Progenitor cell of endocrine pancreas (in vitro differentiated cells): ENCODE results near the gene TRIM23. TPM values are rescaled to one million over a fixed set of nuclear protein-coding genes. Genes with fewer than 3 reads are reported as not detected.
A peak's percentile ranks its signal among the peaks of the same experiment; 100 is the strongest.

Experiments used
- DNase-seq: peaks from one replicate; pipeline ENCODE4 v3.0.0; 2021; ENCODE audit warnings: low spot score; ENCODE audit not compliant: unreplicated experiment
- H3K27ac Mint-ChIP-seq: 2 replicates; pipeline ENCODE4 v1.8.0; 2021; ENCODE audit warnings: mild to moderate bottlenecking, moderate library complexity, mixed read lengths
- H3K27me3 Mint-ChIP-seq: 2 replicates; pipeline ENCODE4 v1.8.0; 2021; ENCODE audit warnings: mixed read lengths
- H3K36me3 Mint-ChIP-seq: 2 replicates; pipeline ENCODE4 v1.8.0; 2022; ENCODE audit warnings: mixed read lengths; ENCODE audit not compliant: insufficient read depth
- H3K4me1 Mint-ChIP-seq: 2 replicates; pipeline ENCODE4 v1.8.0; 2021; ENCODE audit warnings: low read depth, mixed read lengths
- H3K4me3 Mint-ChIP-seq: 2 replicates; pipeline ENCODE4 v1.8.0; 2021; ENCODE audit warnings: low read depth, mild to moderate bottlenecking, moderate library complexity, mixed read lengths
- H3K9me3 Mint-ChIP-seq: 2 replicates; pipeline ENCODE4 v1.8.0; 2021; ENCODE audit warnings: low read depth, mixed read lengths
- CTCF ChIP-seq: fragments of 200-600 bp; sonication (generic); IDR thresholded peaks from one replicate; pipeline ENCODE4 v1.5.0; 2021; ENCODE audit warnings: antibody characterized with exemption, mild to moderate bottlenecking; ENCODE audit not compliant: unreplicated experiment
- long read RNA-seq: library from polyadenylated mRNA; unstranded; transcript quantifications from one replicate; pipeline ENCODE4 v2.0.0, GENCODE V29; 2020
- total RNA-seq: library from RNA; stranded (reverse); gene quantifications from 2 replicates; pipeline ENCODE4 v1.2.1, GENCODE V29; 2021

TRIM23 gene
- 14.9 and 17.1 TPM in 2 replicates for total RNA-seq
- long read RNA-seq, full-length matches to known transcripts = 2 of 9 reads
- long read RNA-seq, partial matches to known transcripts = 1 of 9 reads
- long read RNA-seq, other reads (novel, unspliced or antisense) = 6 of 9 reads

GRCh38 chr5:65624025-65624570 lies at the start of gene TRIM23:
TRIM23 (minus strand) TSS chr5:65624333; CDS start chr5:65624274, 59 bp downstream.
- Mint-ChIP-seq H3K27ac (peak within 1 kb of the TSS; percentile 98), H3K9me3 (no peaks in the 10 kb centered on the region), H3K4me3 (peak within 1 kb of the TSS; percentile 99), H3K36me3 (peaks cover 2% of the 10 kb centered on the region), H3K4me1 (peaks cover 24% of the 10 kb centered on the region), H3K27me3 (no peaks in the 10 kb centered on the region)
- peak; percentile 71 for DNase-seq
- TF ChIP-seq CTCF = peak; percentile 23

- no peaks in the 10 kb centered on the region for H3K27me3 Mint-ChIP-seq
- no peak overlapping the region for H3K27ac Mint-ChIP-seq
- TF ChIP-seq CTCF = no peak
- no peak overlapping the region for H3K4me3 Mint-ChIP-seq
- peaks cover 2% of the 10 kb centered on the region for H3K36me3 Mint-ChIP-seq
- no peaks in the 10 kb centered on the region for H3K9me3 Mint-ChIP-seq
- H3K4me1 Mint-ChIP-seq = no peaks in the 10 kb centered on the region
- no peak for DNase-seq
These were observed 48.7 kb upstream of the TRIM23 start for GRCh38 chr5:65672796-65673195.

- TF ChIP-seq CTCF = no peak
- Mint-ChIP-seq H3K4me1 (no peaks in the 10 kb centered on the region), H3K4me3 (no peak overlapping the region), H3K27me3 (no peaks in the 10 kb centered on the region), H3K36me3 (peaks cover 3% of the 10 kb centered on the region), H3K27ac (no peak overlapping the region), H3K9me3 (no peaks in the 10 kb centered on the region)
- no peak for DNase-seq
These were observed 44.6 kb upstream of the TRIM23 start for GRCh38 chr5:65668696-65669095.

GRCh38 chr5:65663804-65664521 lies 39.8 kb upstream of the TRIM23 start:
- Mint-ChIP-seq H3K9me3 (no peaks in the 10 kb centered on the region), H3K4me1 (no peaks in the 10 kb centered on the region), H3K27ac (peak overlapping the region; percentile 23), H3K4me3 (no peak overlapping the region), H3K27me3 (no peaks in the 10 kb centered on the region), H3K36me3 (peaks cover 8% of the 10 kb centered on the region)
- peak; percentile 53 for TF ChIP-seq CTCF
- no peak for DNase-seq

GRCh38 chr5:65654713-65655112 lies 30.6 kb upstream of the TRIM23 start:
- Mint-ChIP-seq H3K4me3 (no peak overlapping the region), H3K27ac (no peak overlapping the region), H3K27me3 (no peaks in the 10 kb centered on the region), H3K4me1 (peaks cover 4% of the 10 kb centered on the region), H3K36me3 (peaks cover 9% of the 10 kb centered on the region), H3K9me3 (no peaks in the 10 kb centered on the region)
- no peak for DNase-seq
- no peak for TF ChIP-seq CTCF
